Endothelial cell (in vitro differentiated cells): ENCODE results near the gene ATP6V1E1. TPM values are rescaled to one million over a fixed set of nuclear protein-coding genes. Genes with fewer than 3 reads are reported as not detected.

Experiments used
- DNase-seq: peaks from one replicate; pipeline ENCODE4 v3.0.0; 2021; ENCODE audit warnings: low spot score
- H3K27ac Mint-ChIP-seq: one replicate; pipeline ENCODE4 v1.8.0; 2021; ENCODE audit warnings: mixed read lengths, inconsistent platforms; ENCODE audit not compliant: unreplicated experiment
- H3K27me3 Mint-ChIP-seq: one replicate; pipeline ENCODE4 v1.8.0; 2021; ENCODE audit warnings: mild to moderate bottlenecking, moderate library complexity, mixed read lengths, inconsistent platforms; ENCODE audit not compliant: unreplicated experiment
- H3K36me3 Mint-ChIP-seq: one replicate; pipeline ENCODE4 v1.8.0; 2021; ENCODE audit warnings: mild to moderate bottlenecking, low read depth, mixed read lengths, inconsistent platforms; ENCODE audit not compliant: unreplicated experiment
- H3K4me1 Mint-ChIP-seq: one replicate; pipeline ENCODE4 v1.8.0; 2021; ENCODE audit warnings: mild to moderate bottlenecking, mixed read lengths, inconsistent platforms; ENCODE audit not compliant: unreplicated experiment
- H3K4me3 Mint-ChIP-seq: one replicate; pipeline ENCODE4 v1.8.0; 2021; ENCODE audit warnings: mild to moderate bottlenecking, mixed read lengths, inconsistent platforms; ENCODE audit not compliant: unreplicated experiment
- H3K9me3 Mint-ChIP-seq: one replicate; pipeline ENCODE4 v1.8.0; 2021; ENCODE audit warnings: mixed read lengths, inconsistent platforms; ENCODE audit not compliant: unreplicated experiment
- total RNA-seq: library from RNA; stranded (reverse); fragmentation: NEBNext Ultra II Directional; extraction: Animal tissue kit (Norgen Biotek cat#: 25700); gene quantifications from one replicate; pipeline ENCODE4 v1.2.1, GENCODE V29; 2021; ENCODE audit not compliant: unreplicated experiment
- TF ChIP-seq, protein P1 (sequence below): fragments of 200-600 bp; sonication (generic); IDR thresholded peaks from one replicate; pipeline ENCODE4 v1.5.0; 2021; ENCODE audit warnings: antibody characterized with exemption; ENCODE audit not compliant: unreplicated experiment

ATP6V1E1 gene
- total RNA-seq, 1 donor from 2014 or later = 80.4 TPM

DNA sequence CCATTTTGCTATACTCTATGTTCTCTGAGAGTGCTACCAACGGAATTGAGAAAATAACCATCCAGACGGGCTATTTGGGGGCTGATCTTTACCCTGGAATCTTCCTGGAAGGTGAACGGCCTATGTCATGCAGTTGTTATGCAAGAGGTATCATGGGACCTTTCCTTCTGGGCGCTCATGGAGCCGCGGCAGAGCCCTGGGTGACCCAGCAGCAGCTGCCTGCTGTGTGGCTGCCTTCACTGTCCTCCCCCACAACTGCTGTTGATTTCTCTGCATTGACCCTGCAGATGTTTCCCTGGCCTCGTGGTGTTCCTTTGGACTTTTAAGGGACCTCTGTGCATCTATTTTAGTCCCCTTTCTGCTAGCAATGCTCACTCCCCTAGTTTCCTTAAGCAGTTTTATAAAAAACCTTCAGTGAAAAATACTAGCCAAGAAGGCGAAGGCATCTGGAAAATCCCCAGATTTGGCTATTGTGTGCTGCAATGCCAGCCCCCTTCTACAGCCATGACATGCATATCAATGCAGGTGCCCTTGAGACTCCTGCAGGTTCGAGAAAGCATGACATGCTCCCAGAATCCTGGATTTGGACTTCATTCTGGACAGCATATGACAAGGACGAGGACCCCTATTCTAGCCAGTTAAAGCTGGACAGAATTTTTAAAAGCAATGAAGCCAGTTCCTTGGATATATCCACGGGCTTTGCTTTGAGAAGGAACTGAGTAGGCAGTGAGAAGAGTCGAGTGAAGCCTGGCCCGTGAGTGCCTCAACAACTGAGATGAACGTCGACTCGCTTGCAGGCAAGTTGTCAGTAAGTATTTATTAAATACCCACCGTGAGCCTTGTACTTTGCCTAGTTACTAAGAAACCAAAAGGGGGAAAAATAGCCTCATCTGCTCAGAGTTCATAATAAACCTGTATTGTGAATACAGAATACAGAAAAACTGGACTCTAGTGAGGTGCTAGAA is 65.4 kb downstream of the ATP6V1E1 start, which contains the start of gene SLC25A18:
SLC25A18 (plus strand) TSS at position 593 of the 965 bp plus-strand sequence. CDS start 16,447 bp downstream, outside the sequence.
- H3K4me1 Mint-ChIP-seq = no peaks in the 10 kb centered on the region
- peak within 1 kb of the TSS; percentile 31 for H3K4me3 Mint-ChIP-seq
- no peak within 1 kb of the TSS for H3K27ac Mint-ChIP-seq
- peaks cover 14% of the 10 kb centered on the region for H3K27me3 Mint-ChIP-seq
- TF ChIP-seq, protein P1, sequence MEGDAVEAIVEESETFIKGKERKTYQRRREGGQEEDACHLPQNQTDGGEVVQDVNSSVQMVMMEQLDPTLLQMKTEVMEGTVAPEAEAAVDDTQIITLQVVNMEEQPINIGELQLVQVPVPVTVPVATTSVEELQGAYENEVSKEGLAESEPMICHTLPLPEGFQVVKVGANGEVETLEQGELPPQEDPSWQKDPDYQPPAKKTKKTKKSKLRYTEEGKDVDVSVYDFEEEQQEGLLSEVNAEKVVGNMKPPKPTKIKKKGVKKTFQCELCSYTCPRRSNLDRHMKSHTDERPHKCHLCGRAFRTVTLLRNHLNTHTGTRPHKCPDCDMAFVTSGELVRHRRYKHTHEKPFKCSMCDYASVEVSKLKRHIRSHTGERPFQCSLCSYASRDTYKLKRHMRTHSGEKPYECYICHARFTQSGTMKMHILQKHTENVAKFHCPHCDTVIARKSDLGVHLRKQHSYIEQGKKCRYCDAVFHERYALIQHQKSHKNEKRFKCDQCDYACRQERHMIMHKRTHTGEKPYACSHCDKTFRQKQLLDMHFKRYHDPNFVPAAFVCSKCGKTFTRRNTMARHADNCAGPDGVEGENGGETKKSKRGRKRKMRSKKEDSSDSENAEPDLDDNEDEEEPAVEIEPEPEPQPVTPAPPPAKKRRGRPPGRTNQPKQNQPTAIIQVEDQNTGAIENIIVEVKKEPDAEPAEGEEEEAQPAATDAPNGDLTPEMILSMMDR = no peak
- no peak for DNase-seq
- H3K36me3 Mint-ChIP-seq = peaks cover 24% of the 10 kb centered on the region
- no peaks in the 10 kb centered on the region for H3K9me3 Mint-ChIP-seq

DNA sequence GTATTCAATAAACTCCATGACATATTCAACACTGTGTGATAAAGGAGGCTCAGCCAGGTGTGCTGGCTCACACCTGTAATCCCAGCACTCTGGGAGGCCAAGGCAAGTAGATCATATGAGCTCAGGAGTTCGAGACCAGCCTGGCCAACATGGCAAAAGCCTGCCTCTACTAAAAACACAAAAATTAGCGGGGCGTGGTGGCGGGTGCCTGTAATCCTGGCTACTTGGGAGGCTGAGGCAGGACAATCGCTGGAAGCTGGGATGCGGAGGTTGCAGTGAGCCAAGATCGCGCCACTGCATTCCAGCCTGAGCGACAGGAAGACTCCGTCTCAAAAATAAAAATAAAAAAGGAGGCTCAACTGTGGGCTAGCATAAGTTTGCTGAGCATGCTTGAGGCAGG is 69.4 kb downstream of the ATP6V1E1 start:
- no peak overlapping the region for H3K27ac Mint-ChIP-seq
- H3K9me3 Mint-ChIP-seq = no peaks in the 10 kb centered on the region
- H3K27me3 Mint-ChIP-seq = peaks cover 8% of the 10 kb centered on the region
- no peak for DNase-seq
- H3K36me3 Mint-ChIP-seq = peaks cover 47% of the 10 kb centered on the region
- H3K4me3 Mint-ChIP-seq = peak overlapping the region; percentile 74
- no peaks in the 10 kb centered on the region for H3K4me1 Mint-ChIP-seq
- TF ChIP-seq, protein P1 = no peak

DNA sequence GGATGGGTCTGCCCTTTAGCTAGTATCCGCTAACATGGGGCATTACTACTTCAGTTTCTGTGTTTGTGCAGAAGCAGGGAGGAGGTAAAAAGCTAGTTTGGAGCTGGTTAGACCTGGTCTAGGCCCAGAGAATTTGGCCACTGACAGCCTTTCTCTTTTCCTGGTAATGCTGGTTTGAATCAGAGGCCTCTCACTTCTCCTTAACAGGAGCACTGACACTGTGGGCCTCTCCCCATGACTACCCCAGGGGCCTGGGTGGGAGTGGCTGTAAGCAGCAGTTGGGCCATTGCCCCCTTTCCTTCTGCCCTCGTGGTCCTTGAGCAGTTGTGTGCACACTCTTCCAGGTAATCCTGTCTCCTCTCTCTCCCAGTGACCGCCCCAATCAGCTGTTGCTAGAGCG is 73.7 kb downstream of the ATP6V1E1 start:
- no peaks in the 10 kb centered on the region for H3K9me3 Mint-ChIP-seq
- H3K36me3 Mint-ChIP-seq = peaks cover 63% of the 10 kb centered on the region
- TF ChIP-seq, protein P1 = no peak
- H3K4me1 Mint-ChIP-seq = peaks cover 4% of the 10 kb centered on the region
- H3K27ac Mint-ChIP-seq = no peak overlapping the region
- peaks cover 11% of the 10 kb centered on the region for H3K27me3 Mint-ChIP-seq
- no peak for DNase-seq
- H3K4me3 Mint-ChIP-seq = no peak overlapping the region

DNA sequence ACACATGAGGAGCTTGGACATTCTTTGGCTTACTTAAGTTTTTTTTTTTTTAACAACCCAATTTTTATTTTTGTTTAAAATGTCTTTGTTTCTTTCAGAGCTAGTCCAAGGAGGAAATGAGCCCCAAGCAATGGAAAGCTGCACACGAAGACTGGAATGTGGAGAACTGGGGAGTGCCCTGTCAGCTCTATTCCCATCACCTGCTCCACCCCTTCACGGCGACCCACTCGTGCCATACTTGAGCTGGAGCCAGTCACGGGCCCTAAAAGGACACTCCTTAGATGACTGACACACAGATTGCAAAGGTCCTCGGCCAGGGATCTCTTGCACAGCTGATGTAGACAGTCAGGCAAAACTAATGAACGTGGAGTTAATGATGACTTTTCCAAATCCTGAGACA is 75.8 kb downstream of the ATP6V1E1 start:
- H3K9me3 Mint-ChIP-seq = no peaks in the 10 kb centered on the region
- TF ChIP-seq, protein P1 = no peak
- H3K36me3 Mint-ChIP-seq = peaks cover 65% of the 10 kb centered on the region
- DNase-seq = no peak
- H3K27me3 Mint-ChIP-seq = peaks cover 10% of the 10 kb centered on the region
- peaks cover 4% of the 10 kb centered on the region for H3K4me1 Mint-ChIP-seq
- H3K4me3 Mint-ChIP-seq = no peak overlapping the region
- no peak overlapping the region for H3K27ac Mint-ChIP-seq

DNA sequence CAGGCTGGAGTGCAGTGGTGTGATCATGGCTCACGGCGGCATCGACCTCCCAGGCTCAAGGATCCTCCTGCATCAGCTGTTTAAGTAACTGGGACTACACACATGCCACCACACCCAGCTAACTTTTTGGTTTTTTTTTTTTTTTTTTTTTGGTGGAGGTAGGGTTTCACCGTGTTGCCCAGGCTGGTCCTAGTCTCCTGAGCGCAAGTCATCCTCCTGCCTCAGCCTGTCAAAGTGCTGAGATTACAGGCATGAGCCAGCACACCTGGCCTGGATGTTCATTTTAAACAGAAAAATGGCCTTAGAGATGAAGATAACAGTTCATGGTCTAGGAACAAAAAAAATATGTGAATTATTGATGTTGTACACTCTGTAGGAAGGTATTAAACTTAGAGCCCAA is 78.9 kb downstream of the ATP6V1E1 start:
- DNase-seq = no peak
- Mint-ChIP-seq H3K4me3 (no peak overlapping the region), H3K36me3 (peaks cover 54% of the 10 kb centered on the region), H3K27me3 (peaks cover 10% of the 10 kb centered on the region), H3K9me3 (no peaks in the 10 kb centered on the region), H3K4me1 (peaks cover 4% of the 10 kb centered on the region), H3K27ac (no peak overlapping the region)
- TF ChIP-seq, protein P1 = no peak
